HG03064 (cell line): Measurements from ENCODE around the gene HSPA14.
"Not testable (repeated sequence)": the region's sequence is repeated elsewhere in the genome, so short reads cannot be mapped to it uniquely, and the experiment has no call there.

Source experiments
- ATAC-seq: cut with Tn5 transposase; IDR thresholded peaks from one replicate; pipeline ENCODE4 v1.9.1; 2021; ENCODE audit warnings: low read depth; ENCODE audit not compliant: unreplicated experiment

HSPA14 gene, protein sequence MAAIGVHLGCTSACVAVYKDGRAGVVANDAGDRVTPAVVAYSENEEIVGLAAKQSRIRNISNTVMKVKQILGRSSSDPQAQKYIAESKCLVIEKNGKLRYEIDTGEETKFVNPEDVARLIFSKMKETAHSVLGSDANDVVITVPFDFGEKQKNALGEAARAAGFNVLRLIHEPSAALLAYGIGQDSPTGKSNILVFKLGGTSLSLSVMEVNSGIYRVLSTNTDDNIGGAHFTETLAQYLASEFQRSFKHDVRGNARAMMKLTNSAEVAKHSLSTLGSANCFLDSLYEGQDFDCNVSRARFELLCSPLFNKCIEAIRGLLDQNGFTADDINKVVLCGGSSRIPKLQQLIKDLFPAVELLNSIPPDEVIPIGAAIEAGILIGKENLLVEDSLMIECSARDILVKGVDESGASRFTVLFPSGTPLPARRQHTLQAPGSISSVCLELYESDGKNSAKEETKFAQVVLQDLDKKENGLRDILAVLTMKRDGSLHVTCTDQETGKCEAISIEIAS

GRCh38 chr10:14837757-14838581 lies at the start of gene HSPA14, which contains the start of the genes CDNF and MSANTD7:
HSPA14 (plus strand) TSS chr10:14838306; CDS start chr10:14838403, 97 bp downstream.
CDNF (minus strand) TSS chr10:14838037; CDS start chr10:14837946, 91 bp downstream.
MSANTD7 (plus strand) TSS chr10:14838306; CDS start chr10:14842285, 3,979 bp downstream.
- peak; percentile 93 for ATAC-seq

DNA sequence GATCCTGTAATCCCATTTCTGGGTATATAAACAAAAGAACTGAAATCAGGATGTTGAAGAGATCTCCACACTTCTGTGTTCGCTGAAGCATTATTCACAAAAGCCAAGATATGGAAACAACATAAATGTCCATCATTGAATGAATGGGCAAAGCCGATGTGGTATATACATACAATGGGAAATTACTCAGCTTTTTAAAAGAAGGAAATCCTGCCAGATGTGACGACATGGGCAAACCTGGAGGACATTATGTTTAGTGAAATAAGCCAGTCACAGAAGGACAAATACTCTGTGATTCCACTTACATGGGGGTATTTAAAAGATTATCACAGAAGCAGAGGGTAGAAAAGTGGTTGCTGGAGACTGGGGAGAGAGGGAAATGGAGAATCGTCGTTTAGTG lies 39.5 kb upstream of the HSPA14 start:
- ATAC-seq = no peak

GRCh38 chr10:14800397-14800796 lies 37.7 kb upstream of the HSPA14 start:
- no peak for ATAC-seq

GRCh38 chr10:14801723-14802122 lies 36.4 kb upstream of the HSPA14 start:
- ATAC-seq = no peak

DNA sequence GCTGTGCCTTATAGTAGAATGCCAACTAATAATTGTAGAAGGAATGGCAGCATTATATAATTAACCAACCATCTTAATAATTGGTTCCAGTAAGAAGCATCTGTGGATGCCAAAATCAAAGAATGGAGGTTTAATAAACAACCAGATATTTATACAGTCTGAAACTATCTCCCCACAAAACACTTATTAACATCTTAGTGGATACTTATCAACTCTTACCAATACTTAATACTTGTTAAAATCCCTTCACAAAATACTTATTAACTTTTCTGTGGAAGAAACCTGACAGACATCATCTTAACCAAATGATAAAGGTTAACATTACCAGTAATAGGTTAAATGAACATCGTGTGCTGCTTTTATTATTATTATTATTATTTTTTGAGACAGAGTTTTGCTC lies 34.3 kb upstream of the HSPA14 start:
- ATAC-seq = no peak

- no peak for ATAC-seq
Observed at GRCh38 chr10:14806318-14806717, 31.8 kb upstream of the HSPA14 start.

- ATAC-seq = no peak
Observed at GRCh38 chr10:14810969-14811953, 26.8 kb upstream of the HSPA14 start.

GRCh38 chr10:14812271-14812670 lies 25.8 kb upstream of the HSPA14 start:
- ATAC-seq = no peak

- ATAC-seq = no peak
Observed at GRCh38 chr10:14815681-14816080, 22.4 kb upstream of the HSPA14 start.

DNA sequence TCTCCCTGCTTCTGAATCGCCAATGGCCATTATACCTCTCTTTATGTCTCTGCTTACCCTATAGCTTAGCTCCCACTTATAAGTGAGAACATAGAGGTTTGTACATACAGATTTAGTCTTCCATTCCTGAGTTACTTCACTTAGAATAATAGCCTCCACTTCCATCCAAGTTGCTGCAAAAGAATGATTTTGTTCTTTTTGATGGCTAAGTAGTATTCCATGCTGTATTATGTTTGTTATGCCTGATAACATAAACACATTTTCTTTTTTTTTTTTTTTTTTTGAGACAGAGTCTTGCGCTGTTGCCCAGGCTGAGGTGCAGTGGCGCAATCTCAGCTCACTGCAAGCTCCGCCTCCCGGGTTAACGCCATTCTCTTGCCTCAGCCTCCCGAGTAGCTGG lies 21.4 kb upstream of the HSPA14 start:
- ATAC-seq = not testable (repeated sequence)

- ATAC-seq = no peak
Observed at GRCh38 chr10:14820010-14820774, 17.9 kb upstream of the HSPA14 start.

GRCh38 chr10:14820775-14821154 lies 17.3 kb upstream of the HSPA14 start:
- ATAC-seq = no peak

- ATAC-seq = no peak
Observed at GRCh38 chr10:14821635-14822375, 16.3 kb upstream of the HSPA14 start.

DNA sequence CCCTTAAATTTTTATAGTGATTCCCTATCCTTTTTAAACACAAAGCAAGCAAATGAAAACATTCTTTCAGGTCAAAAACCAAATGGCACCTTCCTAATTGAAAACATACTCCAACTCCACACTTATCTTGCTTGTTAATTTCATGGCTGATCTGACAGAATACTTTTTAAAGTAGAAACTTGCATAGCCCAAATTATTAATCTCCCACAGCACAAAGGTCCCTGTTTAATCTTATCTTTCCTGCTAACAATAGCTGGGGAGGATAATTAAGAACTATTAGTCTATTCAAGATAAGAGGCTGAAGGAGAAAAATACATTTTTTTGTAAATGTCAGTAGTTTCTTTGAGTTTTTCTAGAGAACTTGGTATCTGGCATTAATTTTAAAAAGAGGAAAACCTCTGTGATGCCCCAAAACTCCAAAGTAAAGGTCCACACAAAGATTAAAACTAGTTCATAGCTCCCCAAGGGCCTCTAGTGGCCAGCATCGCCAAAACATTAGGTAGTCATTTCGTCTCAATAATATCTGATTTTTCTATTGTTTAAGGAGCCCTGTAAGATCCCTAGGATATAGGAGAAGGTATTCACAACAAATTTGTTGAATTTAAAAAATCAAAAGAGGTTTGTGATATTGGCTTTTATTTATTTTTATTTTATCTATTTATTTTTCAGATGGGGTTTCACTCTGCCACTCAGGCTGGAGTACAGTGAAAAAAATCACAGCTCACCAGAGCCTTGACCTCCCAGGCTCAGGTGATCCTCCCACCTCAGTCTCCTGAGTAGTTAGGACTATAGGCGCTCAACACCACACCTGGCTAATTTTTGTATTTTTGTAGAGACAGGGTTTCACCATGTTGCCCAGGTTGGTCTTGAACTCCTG lies 15.0 kb upstream of the HSPA14 start:
- ATAC-seq = no peak

- no peak for ATAC-seq
Observed at GRCh38 chr10:14823966-14824365, 14.1 kb upstream of the HSPA14 start.

DNA sequence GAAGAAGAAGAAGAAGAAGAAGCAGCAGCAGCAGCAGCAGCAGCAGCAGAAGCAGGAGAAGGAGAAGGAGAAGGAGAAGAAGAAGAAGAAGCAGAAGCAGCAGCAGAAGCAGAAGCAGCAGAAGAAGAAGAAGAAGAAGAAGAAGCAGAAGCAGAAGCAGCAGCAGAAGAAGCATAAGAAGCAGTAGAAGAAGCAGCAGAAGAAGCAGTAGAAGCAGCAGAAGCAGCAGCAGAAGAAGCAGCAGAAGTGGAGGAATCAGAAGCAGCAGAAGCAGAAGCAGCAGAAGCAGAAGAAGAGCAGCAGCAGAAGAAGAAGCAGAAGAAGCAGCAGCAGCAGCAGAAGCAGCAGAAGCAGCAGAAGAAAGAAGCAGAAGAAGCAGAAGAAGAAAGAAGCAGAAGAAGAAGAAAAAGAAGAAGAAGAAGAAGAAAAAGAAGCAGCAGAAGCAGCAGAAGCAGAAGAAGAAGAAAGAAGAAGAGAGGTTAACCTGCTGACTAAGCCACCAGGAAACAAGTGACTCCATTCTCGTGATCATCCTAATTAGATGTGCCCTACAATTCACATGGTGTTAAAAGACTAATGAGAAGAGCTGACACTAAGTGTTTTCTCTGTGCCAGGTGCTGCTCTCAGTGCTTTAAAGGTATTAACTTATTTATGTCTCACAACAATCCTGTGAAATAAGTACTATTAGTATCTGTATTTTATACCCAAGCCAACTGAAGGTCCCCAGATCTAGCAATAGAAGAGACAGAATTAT lies 11.9 kb upstream of the HSPA14 start:
- no peak for ATAC-seq

DNA sequence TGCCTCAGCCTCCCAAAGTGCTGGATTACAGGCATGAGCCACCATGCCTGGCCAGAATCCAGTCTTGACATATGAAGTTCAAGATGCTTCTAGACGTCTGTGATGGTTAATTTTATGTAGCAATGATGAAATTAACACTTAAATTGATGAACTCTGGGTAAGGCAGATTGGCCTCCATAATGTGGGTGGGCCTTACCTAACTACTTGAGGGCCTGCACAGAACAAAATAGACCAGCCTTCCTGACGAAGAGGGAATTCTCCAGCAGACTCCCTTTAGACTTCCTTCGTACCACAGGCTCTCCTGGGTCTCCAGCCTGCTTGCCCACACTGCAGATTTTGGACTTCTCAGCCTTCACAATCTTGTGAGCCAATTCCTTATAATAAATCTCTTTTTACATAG lies 5.0 kb upstream of the HSPA14 start:
- no peak for ATAC-seq
